B cell (primary cell): ENCODE data around the gene HOXB13. TPM values are rescaled to one million over a fixed set of nuclear protein-coding genes. Genes with fewer than 3 reads are reported as not detected.

Experiments
- ATAC-seq: fragments of 200-7000 bp; cut with Tn5 transposase; one replicate; pipeline ENCODE4 v1.10.0; 2021; ENCODE audit warnings: low read depth, mild to moderate bottlenecking, moderate number of reproducible peaks, moderate library complexity
- CTCF ChIA-PET: fragments of 350-600 bp; sonication (Branson Sonifier 250); formaldehyde crosslinking; loops from one replicate; lab custom pipeline; 2021; ENCODE audit warnings: antibody characterized with exemption, inconsistent platforms; lab: Charles Lee
- POLR2A ChIA-PET: fragments of 350-600 bp; sonication (Branson Sonifier 250); formaldehyde crosslinking; loops from one replicate; lab custom pipeline; 2021; ENCODE audit warnings: antibody characterized with exemption; lab: Charles Lee
- DNase-seq: peaks from one replicate; pipeline ENCODE4 v3.0.0; 2013
- H2AFZ ChIP-seq: 2 replicates; pipeline ENCODE4 v1.6.1; 2012; ENCODE audit warnings: mild to moderate bottlenecking, low read depth, low read length; ENCODE audit not compliant: insufficient read depth, poor library complexity, severe bottlenecking
- H3K27ac ChIP-seq, 2 donors: 1 replicate in 1 of 2; 2 replicates in 1 of 2; pipeline ENCODE4 v1.5.1; 2012 to 2013; ENCODE audit warnings: low read length in 2 of 2, mild to moderate bottlenecking in 2 of 2, moderate library complexity in 1 of 2
- H3K27me3 ChIP-seq, 4 experiments: fragments of 200-600 bp in 1 of 4; sonication (generic) in 1 of 4; replicated peaks in 1 of 4; 1 replicate in 2 of 4; 2 replicates in 2 of 4; pipeline versions ENCODE4 v1.6.1 to v1.7.0; 2013 to 2016; ENCODE audit warnings: low read length in 3 of 4, mild to moderate bottlenecking in 2 of 4, mixed read lengths in 1 of 4, moderate library complexity in 1 of 4; ENCODE audit not compliant: insufficient read depth in 4 of 4, control insufficient read depth in 3 of 4; ENCODE audit errors: control extremely low read depth in 1 of 4
- H3K36me3 ChIP-seq, 2 experiments: replicated peaks in 1 of 2; 1 replicate in 1 of 2; 2 replicates in 1 of 2; pipeline versions ENCODE4 v1.6.1 to v1.7.1; 2013; ENCODE audit warnings: low read length in 1 of 2; ENCODE audit not compliant: insufficient read depth in 2 of 2, control insufficient read depth in 1 of 2; ENCODE audit errors: control extremely low read depth in 1 of 2, extremely low read depth in 1 of 2
- H3K4me1 ChIP-seq, 2 donors: fragments of 200-600 bp in 1 of 2; sonication (generic) in 1 of 2; 1 replicate in 1 of 2; 2 replicates in 1 of 2; pipeline versions ENCODE4 v1.5.1 to v1.6.1; 2013 to 2017; ENCODE audit warnings: low read length in 2 of 2; ENCODE audit not compliant: control insufficient read depth in 2 of 2, insufficient read depth in 2 of 2
- H3K4me2 ChIP-seq: replicated peaks from 2 replicates; pipeline ENCODE3; 2012; ENCODE audit warnings: mild to moderate bottlenecking, low read depth, low read length; ENCODE audit not compliant: poor library complexity, severe bottlenecking
- H3K4me3 ChIP-seq, 5 experiments: fragments of 200-600 bp in 1 of 5; sonication (generic) in 1 of 5; 1 replicate in 3 of 5; 2 replicates in 2 of 5; pipeline versions ENCODE4 v1.5.1 to v1.7.0; 2011 to 2016; ENCODE audit warnings: low read length in 4 of 5, mild to moderate bottlenecking in 4 of 5, low read depth in 2 of 5, control low read depth in 1 of 5, moderate library complexity in 1 of 5; ENCODE audit not compliant: insufficient read depth in 1 of 5; ENCODE audit errors: control extremely low read depth in 1 of 5, extremely low read depth in 1 of 5
- H3K79me2 ChIP-seq: fragments of 200-600 bp; sonication (generic); one replicate; pipeline ENCODE4 v1.6.0; 2016; ENCODE audit warnings: low read length; ENCODE audit not compliant: control insufficient read depth, insufficient read depth
- H3K9ac ChIP-seq: fragments of 200-600 bp; sonication (generic); 2 replicates; pipeline ENCODE4 v1.6.1; 2017; ENCODE audit warnings: mild to moderate bottlenecking, low read length, moderate library complexity
- H3K9me3 ChIP-seq, 3 donors: one replicate each; pipeline versions ENCODE4 v1.6.1 to v1.7.1; 2013; ENCODE audit warnings: low read length in 2 of 3; ENCODE audit not compliant: control insufficient read depth in 2 of 3, insufficient read depth in 1 of 3; ENCODE audit errors: control extremely low read depth in 1 of 3
- H4K20me1 ChIP-seq: 2 replicates; pipeline ENCODE4 v1.6.0; 2012; ENCODE audit warnings: mild to moderate bottlenecking, low read length; ENCODE audit not compliant: insufficient read depth, control insufficient read depth, poor library complexity, severe bottlenecking
- H3K27ac Mint-ChIP-seq: one replicate; pipeline ENCODE4 v1.8.0; 2021; ENCODE audit warnings: mixed read lengths
- H3K27me3 Mint-ChIP-seq: one replicate; pipeline ENCODE4 v1.8.0; 2021; ENCODE audit warnings: mixed read lengths
- H3K4me1 Mint-ChIP-seq: one replicate; pipeline ENCODE4 v1.8.0; 2021; ENCODE audit warnings: mixed read lengths
- H3K4me3 Mint-ChIP-seq: one replicate; pipeline ENCODE4 v1.8.0; 2021; ENCODE audit warnings: mixed read lengths
- H3K9me3 Mint-ChIP-seq: one replicate; pipeline ENCODE4 v1.8.0; 2022; ENCODE audit warnings: mixed read lengths; ENCODE audit not compliant: insufficient read depth
- CTCF ChIP-seq: fragments of 200-600 bp; IDR thresholded peaks from one replicate; pipeline ENCODE4 v1.8.0; 2022; ENCODE audit warnings: antibody characterized with exemption, mild to moderate bottlenecking
- EZH2 ChIP-seq: IDR thresholded peaks from 2 replicates; pipeline ENCODE4 v1.6.1; 2012; ENCODE audit warnings: borderline replicate concordance, low read depth, mild to moderate bottlenecking, moderate library complexity, low read length; ENCODE audit not compliant: insufficient read depth, poor library complexity, severe bottlenecking
- WGBS: methylation state at CpG from one replicate; pipeline ENCODE4 v1.1.5; 2013; ENCODE audit warnings: missing lambda C conversion rate; ENCODE audit not compliant: insufficient coverage; 5-methylcytosine and 5-hydroxymethylcytosine counted together
- intact Hi-C: fragments of 100-400 bp; cut with micrococcal nuclease; formaldehyde crosslinking; loops from one replicate; pipeline ENCODE4 v1.10.0; 2022
- polyA plus RNA-seq: library from polyadenylated mRNA; depleted of rRNA; stranded (reverse); fragments of >200 nt; gene quantifications from 2 replicates; pipeline ENCODE4 v1.2.3, GENCODE V29; 2012
- total RNA-seq, 2 donors: library from RNA; stranded (reverse); fragments of 120-200 nt in 1 of 2; gene quantifications; 1 replicate in 1 of 2; 2 replicates in 1 of 2; pipeline versions ENCODE4 v1.2.3 to v1.2.4, GENCODE V29; 2013 to 2022

HOXB13 gene
- total and polyA plus RNA-seq, 2 donors (not counting 1 experiment from before 2014, with no cell fraction given) = not detected

DNA sequence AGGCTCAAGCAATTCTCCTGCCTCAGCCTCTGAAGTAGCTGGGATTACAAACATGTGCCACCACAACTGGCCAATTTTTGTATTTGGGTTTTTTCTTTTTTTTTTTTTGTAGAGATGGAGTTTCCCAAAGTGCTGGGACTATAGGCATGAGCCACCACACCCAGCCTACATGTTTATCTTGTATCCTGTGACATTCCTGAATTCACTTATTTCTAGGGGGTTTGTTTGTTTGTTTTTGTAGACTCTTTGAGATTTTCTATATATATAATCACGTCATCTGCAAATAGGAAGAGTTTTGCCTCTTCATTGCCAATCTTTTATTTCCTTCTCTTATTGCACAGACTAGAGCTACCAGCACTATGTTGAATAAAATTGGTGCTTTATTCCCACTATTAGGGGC, 35.4 kb downstream of the HOXB13 start:
- POLR2A ChIA-PET = no interaction called here
- no peak overlapping the region for H3K4me3 Mint-ChIP-seq
- no peaks in the 10 kb centered on the region for H3K4me1 Mint-ChIP-seq
- Histone ChIP-seq H3K9me3 (peaks cover 0 to 7% (median 5%) of the 10 kb centered on the region in 3 donors), H3K79me2 (no peaks in the 10 kb centered on the region), H4K20me1 (no peaks in the 10 kb centered on the region), H3K27me3 (peaks cover 0 to 13% (median 9%) of the 10 kb centered on the region in 4 experiments), H3K4me1 (no peaks in the 10 kb centered on the region), H3K27ac (no peak overlapping the region), H3K4me3 (no peak overlapping the region), H2AFZ (no peak overlapping the region), H3K36me3 (no peaks in the 10 kb centered on the region), H3K4me2 (no peak overlapping the region), H3K9ac (no peak overlapping the region)
- intact Hi-C loops = no loop called here
- CTCF ChIA-PET = interaction anchor here (1.0 kb wide), 1 partner anchor 15 kb away, joined by 7 read pairs; no protein-coding TSS in a partner anchor
- H3K27ac Mint-ChIP-seq = no peak overlapping the region
- DNase-seq = no peak
- no peak for TF ChIP-seq EZH2
- no peak for TF ChIP-seq CTCF
- no CpG with 5 or more reads among the region's 1 CpG for WGBS
- no peak for ATAC-seq
- peaks cover 6% of the 10 kb centered on the region for H3K9me3 Mint-ChIP-seq
- H3K27me3 Mint-ChIP-seq = peaks cover 37% of the 10 kb centered on the region

DNA sequence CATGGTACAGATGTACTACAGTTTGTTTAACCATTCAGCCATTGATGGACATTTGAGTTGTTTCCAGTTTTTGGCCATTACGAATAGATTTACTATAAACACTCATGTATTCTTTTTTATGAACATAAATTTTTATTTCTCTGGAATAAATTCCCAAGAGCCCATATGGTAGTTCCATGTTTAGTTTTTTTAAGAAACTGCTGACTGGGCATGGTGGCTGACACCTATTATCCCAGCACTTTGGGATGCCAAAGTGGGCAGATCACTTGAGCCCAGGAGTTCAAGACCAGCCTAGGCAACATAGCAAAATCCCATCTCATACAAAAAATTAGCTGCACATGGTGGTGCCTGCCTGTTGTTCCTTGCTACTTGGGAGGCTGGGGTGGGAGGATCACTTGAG, 36.5 kb downstream of the HOXB13 start:
- TF ChIP-seq CTCF (no peak), EZH2 (no peak)
- ATAC-seq = no peak
- H3K79me2 ChIP-seq = no peaks in the 10 kb centered on the region

More for the DNA sequence above, 36.5 kb downstream of the HOXB13 start:
- no CpG with 5 or more reads among the region's 1 CpG for WGBS
- no peak overlapping the region for H3K9ac ChIP-seq
- POLR2A ChIA-PET = no interaction called here
- H3K4me1 Mint-ChIP-seq = no peaks in the 10 kb centered on the region
- peaks cover 0 to 7% (median 5%) of the 10 kb centered on the region in 3 donors for H3K9me3 ChIP-seq
- no peaks in the 10 kb centered on the region for H3K4me1 ChIP-seq
- no peak overlapping the region for H3K27ac ChIP-seq
- CTCF ChIA-PET = no interaction called here
- no peak overlapping the region for H3K4me2 ChIP-seq
- H3K9me3 Mint-ChIP-seq = peaks cover 6% of the 10 kb centered on the region
- no peaks in the 10 kb centered on the region for H3K36me3 ChIP-seq
- no peak overlapping the region for H3K27ac Mint-ChIP-seq
- peaks cover 29% of the 10 kb centered on the region for H3K27me3 Mint-ChIP-seq
- H3K4me3 ChIP-seq = no peak overlapping the region
- intact Hi-C loops = no loop called here
- peaks cover 0 to 11% (median 6%) of the 10 kb centered on the region in 4 experiments for H3K27me3 ChIP-seq
- H3K4me3 Mint-ChIP-seq = no peak overlapping the region
- DNase-seq = no peak
- no peaks in the 10 kb centered on the region for H4K20me1 ChIP-seq
- no peak overlapping the region for H2AFZ ChIP-seq
